ENCODE results near the gene CTRB2.
"Not testable (repeated sequence)": the region's sequence is repeated elsewhere in the genome, so short reads cannot be mapped to it uniquely, and the experiment has no call there.

The CTRB2 gene

DNA sequence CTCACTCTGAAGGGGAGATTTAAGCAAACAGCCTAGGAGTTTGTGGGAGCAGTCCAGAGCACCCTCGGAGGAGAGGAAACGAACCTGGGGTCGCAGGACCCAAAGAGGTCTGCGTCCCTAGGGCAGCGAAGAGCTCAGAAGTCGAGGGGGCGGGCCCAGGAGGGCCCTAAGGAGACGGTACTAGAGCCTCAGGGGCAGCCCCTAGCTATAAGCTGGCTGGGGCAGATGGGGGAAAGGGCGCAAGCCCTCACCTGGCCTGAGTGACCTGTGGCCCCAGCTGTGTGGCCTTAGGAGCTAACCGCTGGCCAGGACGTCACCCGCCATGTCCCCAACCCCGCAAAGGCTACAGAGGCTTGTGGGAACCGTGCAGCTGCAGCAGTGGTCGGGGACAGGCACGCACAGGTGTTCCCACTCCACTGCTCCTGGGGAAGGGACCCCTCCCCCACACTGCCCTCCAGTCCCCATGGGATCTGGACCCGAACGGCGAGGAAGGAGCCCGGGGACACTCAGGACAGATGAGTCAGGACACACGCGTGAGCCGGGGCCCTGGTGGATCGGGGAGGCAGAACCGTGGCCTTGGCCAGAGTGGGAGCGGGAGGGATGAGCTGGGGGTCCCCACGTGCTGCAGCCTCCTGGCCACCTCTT, 2.0 kb upstream of the CTRB2 start:
- Histone ChIP-seq H3K36me3 (ENCODE audit: control insufficient read depth, insufficient read depth, low read length) (no peaks in the 10 kb centered on the region), H3K27ac (ENCODE audit: low read depth, low read length) (no peak overlapping the region), H3K27me3 (ENCODE audit: control insufficient read depth, insufficient read depth, low read length) (no peaks in the 10 kb centered on the region), H3K4me1 (ENCODE audit: control insufficient read depth, insufficient read depth, low read length) (peaks cover under 1% of the 10 kb centered on the region; the same call in 1 of the 2 replicates), H3K9ac (ENCODE audit: low read length) (no peak overlapping the region), H3K9me3 (ENCODE audit: control insufficient read depth, insufficient read depth, low read depth, low read length) (no peaks in the 10 kb centered on the region), H3K4me3 (ENCODE audit: low read depth, low read length) (no peak overlapping the region)

DNA sequence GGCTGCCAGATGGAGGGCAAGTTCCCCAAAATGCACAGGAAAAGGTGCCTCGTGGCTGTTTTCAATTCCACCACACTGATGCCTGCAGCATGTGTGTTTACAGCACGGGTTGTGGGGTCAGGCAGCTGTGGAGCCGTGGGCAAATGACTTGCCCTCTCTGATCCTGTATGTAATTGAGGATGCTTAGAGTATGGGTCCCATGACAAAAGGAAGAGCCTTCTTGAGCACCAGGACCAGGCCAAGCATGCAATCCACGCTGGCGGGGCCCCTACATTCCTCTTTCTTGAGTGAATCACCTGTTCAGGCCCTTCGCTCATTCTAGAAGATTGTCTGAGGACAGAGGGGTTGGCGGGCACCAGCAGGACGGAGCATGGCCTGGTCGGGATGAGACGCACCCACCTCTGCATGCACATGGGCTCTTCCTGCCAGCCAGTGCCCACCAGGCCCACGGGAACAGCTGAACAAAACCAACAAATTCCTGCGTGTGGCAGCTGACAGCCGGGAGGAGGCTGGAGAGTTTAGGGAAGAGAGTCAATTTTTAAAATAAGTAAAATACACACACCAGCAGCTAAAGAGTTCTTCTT, 1.4 kb upstream of the CTRB2 start:
- peaks cover 6% of the 10 kb centered on the region; the same call in 1 of the 2 replicates for H3K4me1 ChIP-seq (ENCODE audit: control insufficient read depth, insufficient read depth, low read length)
- no peaks in the 10 kb centered on the region for H3K27me3 ChIP-seq (ENCODE audit: control insufficient read depth, insufficient read depth, low read length)
- no peaks in the 10 kb centered on the region for H3K36me3 ChIP-seq (ENCODE audit: control insufficient read depth, insufficient read depth, low read length)
- H3K9ac ChIP-seq (ENCODE audit: low read length), result no peak overlapping the region
- H3K9me3 ChIP-seq (ENCODE audit: control insufficient read depth, insufficient read depth, low read depth, low read length), result no peaks in the 10 kb centered on the region
- H3K27ac ChIP-seq (ENCODE audit: low read depth, low read length), result no peak overlapping the region
- no peak overlapping the region for H3K4me3 ChIP-seq (ENCODE audit: low read depth, low read length)

DNA sequence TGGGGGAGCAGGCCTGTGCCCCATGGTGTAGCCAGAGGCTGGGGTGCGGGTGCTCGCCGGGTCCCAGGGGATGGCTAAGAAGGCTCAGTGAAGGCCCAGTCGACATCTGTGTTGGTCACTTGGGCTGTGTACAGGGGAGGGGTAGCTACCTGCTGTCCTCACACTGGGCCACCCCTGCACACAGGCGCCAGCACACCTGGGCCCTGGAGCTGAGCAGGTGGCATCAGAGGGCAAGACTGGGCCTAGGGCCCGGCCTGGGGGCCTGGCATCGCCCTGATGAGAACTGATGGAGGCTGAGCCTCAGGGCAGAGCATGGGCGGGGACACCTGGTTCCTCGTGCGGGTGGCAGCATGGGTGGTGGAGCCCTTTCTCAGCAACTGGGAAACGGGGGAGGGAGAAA, 870 bp upstream of the CTRB2 start:
- H3K9ac ChIP-seq (ENCODE audit: low read length), result no peak overlapping the region
- H3K27ac ChIP-seq (ENCODE audit: low read depth, low read length), result no peak overlapping the region
- no peaks in the 10 kb centered on the region for H3K36me3 ChIP-seq (ENCODE audit: control insufficient read depth, insufficient read depth, low read length)
- no peak overlapping the region for H3K4me3 ChIP-seq (ENCODE audit: low read depth, low read length)
- peaks cover 6% of the 10 kb centered on the region; the same call in 1 of the 2 replicates for H3K4me1 ChIP-seq (ENCODE audit: control insufficient read depth, insufficient read depth, low read length)
- H3K9me3 ChIP-seq (ENCODE audit: control insufficient read depth, insufficient read depth, low read depth, low read length), result no peaks in the 10 kb centered on the region
- H3K27me3 ChIP-seq (ENCODE audit: control insufficient read depth, insufficient read depth, low read length), result no peaks in the 10 kb centered on the region

DNA sequence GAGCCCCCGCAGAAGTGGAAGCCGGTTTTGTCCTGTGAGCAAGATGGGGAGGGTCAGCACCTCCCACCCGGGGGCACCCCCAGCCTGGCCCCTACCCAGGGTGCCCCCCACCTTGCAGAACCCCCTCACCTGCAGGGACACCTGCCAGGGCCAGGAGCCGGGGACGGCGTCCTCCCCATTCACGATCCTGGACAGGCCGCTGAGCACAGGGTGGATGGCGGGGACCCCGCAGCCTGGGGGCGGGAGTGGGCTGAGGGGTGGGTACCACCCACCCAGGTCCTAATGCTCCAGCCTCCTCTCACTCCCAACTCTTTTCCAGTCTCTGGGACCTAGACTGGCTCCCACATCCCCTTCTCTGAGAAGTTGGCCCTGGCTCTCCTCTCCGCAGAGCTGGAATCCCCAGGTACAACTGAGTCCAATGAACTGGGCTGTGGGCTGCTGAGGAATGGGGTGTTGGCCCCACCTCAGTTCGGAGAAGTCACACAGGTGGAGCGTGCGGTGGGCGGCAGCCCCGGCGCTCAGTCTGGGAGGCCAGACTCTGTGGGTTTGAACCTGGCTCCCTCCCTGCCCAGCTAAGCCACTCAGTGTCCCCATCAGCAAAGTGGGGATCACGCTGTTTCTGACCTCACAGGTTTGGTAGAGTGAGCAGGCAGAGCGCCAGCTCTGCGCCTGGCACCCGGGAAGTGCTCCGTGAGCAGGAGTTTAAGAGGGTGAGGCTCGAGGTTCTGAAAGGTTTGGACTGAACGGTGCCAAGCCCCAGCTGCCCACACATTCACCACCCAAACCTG, 806 bp downstream of the CTRB2 start:
- not testable (repeated sequence) for H3K4me3 ChIP-seq (ENCODE audit: low read depth, low read length); H3K9me3 ChIP-seq (ENCODE audit: control insufficient read depth, insufficient read depth, low read depth, low read length); H3K4me1 ChIP-seq (ENCODE audit: control insufficient read depth, insufficient read depth, low read length); H3K9ac ChIP-seq (ENCODE audit: low read length); H3K27me3 ChIP-seq (ENCODE audit: control insufficient read depth, insufficient read depth, low read length); H3K36me3 ChIP-seq (ENCODE audit: control insufficient read depth, insufficient read depth, low read length); H3K27ac ChIP-seq (ENCODE audit: low read depth, low read length)

DNA sequence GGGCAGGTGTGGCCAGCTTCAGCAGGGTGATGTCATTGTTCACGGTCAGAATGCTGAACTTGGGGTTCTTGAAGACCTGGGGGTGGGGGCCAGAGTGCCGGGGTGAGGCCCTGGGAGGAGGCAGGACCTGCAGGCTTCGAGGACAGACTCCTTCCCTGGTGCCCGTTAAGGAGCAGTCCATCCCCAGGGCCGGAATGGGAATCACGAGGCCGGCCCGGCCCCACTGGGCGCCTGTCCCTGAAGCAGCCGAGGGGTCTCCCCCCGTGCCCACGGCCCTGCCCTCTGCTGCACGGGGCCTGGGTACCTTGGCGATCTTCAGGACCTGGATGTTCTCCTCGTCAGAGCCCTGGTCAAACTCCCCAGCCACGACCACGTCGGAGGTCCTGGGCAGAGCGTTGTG, 1.5 kb downstream of the CTRB2 start:
- H3K9me3 ChIP-seq (ENCODE audit: control insufficient read depth, insufficient read depth, low read depth, low read length); H3K4me3 ChIP-seq (ENCODE audit: low read depth, low read length); H3K36me3 ChIP-seq (ENCODE audit: control insufficient read depth, insufficient read depth, low read length); H3K27ac ChIP-seq (ENCODE audit: low read depth, low read length); H3K27me3 ChIP-seq (ENCODE audit: control insufficient read depth, insufficient read depth, low read length); H3K4me1 ChIP-seq (ENCODE audit: control insufficient read depth, insufficient read depth, low read length); H3K9ac ChIP-seq (ENCODE audit: low read length): not testable (repeated sequence)

DNA sequence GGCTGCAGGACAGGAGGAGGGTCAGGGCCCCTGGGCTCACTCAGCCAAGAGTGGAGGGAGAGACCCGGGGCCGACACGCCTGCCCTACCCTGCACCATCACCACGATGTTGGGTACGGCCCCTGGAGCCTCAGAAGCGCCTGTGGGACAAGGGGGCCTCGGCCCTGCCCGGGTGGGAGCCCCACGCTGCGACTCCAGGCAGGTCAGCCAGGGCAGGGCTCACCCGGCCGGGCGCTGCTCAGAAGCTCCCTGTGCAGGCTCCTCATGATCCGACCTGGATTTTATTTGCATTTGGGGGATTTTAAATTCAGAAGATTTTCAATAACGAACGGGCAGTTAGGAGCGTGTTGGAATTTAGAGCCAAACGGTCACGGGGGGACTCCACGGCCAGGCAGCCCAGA, 2.1 kb downstream of the CTRB2 start:
- H3K9me3 ChIP-seq (ENCODE audit: control insufficient read depth, insufficient read depth, low read depth, low read length); H3K27ac ChIP-seq (ENCODE audit: low read depth, low read length); H3K4me1 ChIP-seq (ENCODE audit: control insufficient read depth, insufficient read depth, low read length); H3K9ac ChIP-seq (ENCODE audit: low read length); H3K36me3 ChIP-seq (ENCODE audit: control insufficient read depth, insufficient read depth, low read length); H3K4me3 ChIP-seq (ENCODE audit: low read depth, low read length); H3K27me3 ChIP-seq (ENCODE audit: control insufficient read depth, insufficient read depth, low read length): not testable (repeated sequence)

DNA sequence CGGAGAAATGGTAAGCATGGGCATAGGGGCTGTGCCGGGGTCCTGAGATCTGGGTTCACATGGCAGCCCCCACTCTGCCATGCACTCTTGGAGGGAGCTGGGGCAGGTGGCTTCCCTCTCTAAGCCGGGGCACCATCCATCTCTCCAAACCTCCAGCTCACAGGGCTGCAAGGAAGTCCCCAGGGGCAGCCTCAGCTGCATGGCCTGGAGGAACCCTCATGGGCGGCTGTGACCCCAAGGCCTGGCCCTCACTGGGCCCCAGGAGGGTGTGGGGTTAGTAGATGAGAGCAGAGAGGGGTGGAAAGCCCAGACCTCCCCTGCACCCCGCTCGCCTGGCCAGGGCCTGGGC, 2.6 kb downstream of the CTRB2 start:
- no peaks in the 10 kb centered on the region for H3K27me3 ChIP-seq (ENCODE audit: control insufficient read depth, insufficient read depth, low read length)

DNA sequence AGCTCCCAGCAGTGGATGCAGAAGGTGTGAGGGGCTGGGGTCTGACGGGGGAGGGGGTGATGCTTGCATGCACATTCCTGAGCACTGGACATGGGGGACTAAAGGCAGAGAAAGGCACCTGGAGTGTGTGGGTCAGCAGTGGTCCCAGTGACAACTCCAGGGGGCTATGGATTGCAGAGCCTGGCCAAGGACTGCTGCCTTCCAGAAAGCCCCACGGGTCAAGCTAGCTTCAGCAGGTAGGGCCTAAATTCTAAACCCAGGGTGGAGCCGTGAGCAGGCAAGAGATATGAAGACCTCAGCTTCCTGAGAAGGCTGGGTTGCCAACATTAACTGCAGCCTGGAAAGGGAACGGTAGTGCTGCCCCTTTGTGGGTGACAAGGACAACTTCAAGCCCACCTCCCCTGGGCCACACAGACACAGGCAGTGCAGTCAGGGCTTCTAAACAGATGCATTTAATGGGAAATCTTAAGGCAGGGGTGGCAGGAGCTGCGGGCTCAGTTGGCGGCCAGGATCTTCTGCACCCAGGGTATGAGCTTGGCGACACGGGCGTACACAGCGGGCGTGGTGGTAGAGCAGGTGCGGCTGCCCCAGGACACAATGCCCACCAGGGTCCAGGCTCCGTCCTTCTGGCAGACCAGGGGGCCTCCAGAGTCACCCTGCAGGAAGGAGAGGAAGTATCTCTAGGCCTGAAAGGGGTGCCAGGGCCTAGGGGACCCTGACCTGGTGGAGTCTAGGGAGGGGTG, 3.1 kb downstream of the CTRB2 start:
- no peak overlapping the region for H3K27ac ChIP-seq (ENCODE audit: low read depth, low read length)
- peaks cover 6% of the 10 kb centered on the region; the same call in 1 of the 2 replicates for H3K4me1 ChIP-seq (ENCODE audit: control insufficient read depth, insufficient read depth, low read length)
- no peak overlapping the region for H3K9ac ChIP-seq (ENCODE audit: low read length)
- no peak overlapping the region for H3K4me3 ChIP-seq (ENCODE audit: low read depth, low read length)
- H3K27me3 ChIP-seq (ENCODE audit: control insufficient read depth, insufficient read depth, low read length), result no peaks in the 10 kb centered on the region
- no peaks in the 10 kb centered on the region for H3K36me3 ChIP-seq (ENCODE audit: control insufficient read depth, insufficient read depth, low read length)
- no peaks in the 10 kb centered on the region for H3K9me3 ChIP-seq (ENCODE audit: control insufficient read depth, insufficient read depth, low read depth, low read length)

More for the DNA sequence above, 2.6 kb downstream of the CTRB2 start:
- peaks cover 6% of the 10 kb centered on the region; the same call in 1 of the 2 replicates for H3K4me1 ChIP-seq (ENCODE audit: control insufficient read depth, insufficient read depth, low read length)
- no peaks in the 10 kb centered on the region for H3K9me3 ChIP-seq (ENCODE audit: control insufficient read depth, insufficient read depth, low read depth, low read length)
- H3K9ac ChIP-seq (ENCODE audit: low read length), result no peak overlapping the region
- H3K36me3 ChIP-seq (ENCODE audit: control insufficient read depth, insufficient read depth, low read length), result no peaks in the 10 kb centered on the region
- H3K4me3 ChIP-seq (ENCODE audit: low read depth, low read length), result no peak overlapping the region
- H3K27ac ChIP-seq (ENCODE audit: low read depth, low read length), result no peak overlapping the region

DNA sequence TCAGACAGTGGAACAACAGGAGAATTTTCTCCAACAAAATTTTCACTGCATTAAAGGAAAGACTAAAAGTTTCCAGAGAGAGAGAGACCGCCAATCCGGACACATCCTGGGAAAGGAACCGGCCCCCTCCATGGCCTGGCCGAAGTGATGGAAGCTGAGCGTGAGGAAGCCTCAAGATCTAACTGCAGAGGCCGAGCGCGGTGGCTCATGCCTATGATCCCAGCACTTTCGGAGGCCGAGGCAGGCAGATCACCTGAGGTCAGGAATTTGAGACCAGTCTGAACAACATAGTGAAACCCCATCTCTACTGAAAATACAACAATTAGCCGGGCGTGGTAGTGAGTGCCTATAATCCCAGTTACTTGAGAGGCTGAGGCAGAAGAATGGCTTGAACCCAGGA, 3.9 kb downstream of the CTRB2 start:
- H3K27me3 ChIP-seq (ENCODE audit: control insufficient read depth, insufficient read depth, low read length), result no peaks in the 10 kb centered on the region
- no peak overlapping the region for H3K27ac ChIP-seq (ENCODE audit: low read depth, low read length)
- H3K4me3 ChIP-seq (ENCODE audit: low read depth, low read length), result no peak overlapping the region
- H3K9me3 ChIP-seq (ENCODE audit: control insufficient read depth, insufficient read depth, low read depth, low read length), result no peaks in the 10 kb centered on the region
- H3K4me1 ChIP-seq (ENCODE audit: control insufficient read depth, insufficient read depth, low read length), result peaks cover 6% of the 10 kb centered on the region; the same call in 1 of the 2 replicates
- no peak overlapping the region for H3K9ac ChIP-seq (ENCODE audit: low read length)
- no peaks in the 10 kb centered on the region for H3K36me3 ChIP-seq (ENCODE audit: control insufficient read depth, insufficient read depth, low read length)

DNA sequence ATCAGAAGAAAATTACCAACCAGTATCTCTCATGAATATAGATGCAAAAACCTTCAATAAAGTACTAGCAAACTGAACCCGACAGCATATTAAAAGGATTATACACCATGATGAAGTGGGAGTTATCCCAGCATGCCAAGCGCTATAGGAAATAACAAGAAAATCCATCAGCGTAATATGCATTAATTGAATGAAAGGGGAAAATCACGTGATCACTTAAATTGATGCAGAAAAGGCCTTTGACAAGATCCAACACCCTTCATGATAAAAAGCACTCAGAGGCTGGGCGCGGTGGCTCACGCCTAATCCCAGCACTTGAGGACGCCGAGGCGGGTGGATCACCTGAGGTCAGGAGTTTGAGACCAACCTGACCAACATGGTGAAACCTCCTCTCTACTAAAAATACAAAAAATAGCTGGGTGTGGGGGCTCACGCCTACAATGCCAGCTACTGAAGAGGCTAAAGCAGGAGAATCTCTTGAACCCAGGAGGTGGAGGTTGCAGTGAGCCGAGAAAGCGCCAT, 4.8 kb downstream of the CTRB2 start:
- Histone ChIP-seq H3K36me3 (ENCODE audit: control insufficient read depth, insufficient read depth, low read length) (no peaks in the 10 kb centered on the region), H3K4me1 (ENCODE audit: control insufficient read depth, insufficient read depth, low read length) (peaks cover 10% of the 10 kb centered on the region; the same call in 1 of the 2 replicates), H3K9ac (ENCODE audit: low read length) (no peak overlapping the region)

More for the DNA sequence above, 4.8 kb downstream of the CTRB2 start:
- Histone ChIP-seq H3K4me3 (ENCODE audit: low read depth, low read length) (no peak overlapping the region), H3K9me3 (ENCODE audit: control insufficient read depth, insufficient read depth, low read depth, low read length) (no peaks in the 10 kb centered on the region), H3K27ac (ENCODE audit: low read depth, low read length) (no peak overlapping the region), H3K27me3 (ENCODE audit: control insufficient read depth, insufficient read depth, low read length) (no peaks in the 10 kb centered on the region)

Measured in HUES6 (cell line).